Motor neuron (in vitro differentiated cells): ENCODE data around the gene DLGAP4. TPM values are rescaled to one million over a fixed set of nuclear protein-coding genes. Genes with fewer than 3 reads are reported as not detected.

Source experiments
- ATAC-seq, 8 experiments: fragments of 200-7000 bp; cut with Tn5 transposase; replicated peaks in 6 of 8; 2 replicates each; pipeline ENCODE4 v1.8.0; 2021; ENCODE audit warnings: mild to moderate bottlenecking in 8 of 8, moderate library complexity in 8 of 8
- H3K27ac ChIP-seq, 2 donors: fragments of 250-450 bp; sonication (Bioruptor Pico); 2 replicates each; pipeline ENCODE4 v1.9.0; 2021; ENCODE audit warnings: antibody characterized with exemption in 2 of 2, mild to moderate bottlenecking in 2 of 2, moderate library complexity in 1 of 2
- H3K4me1 ChIP-seq, 2 donors: fragments of 250-450 bp; sonication (Bioruptor Pico); replicated peaks in 1 of 2; 2 replicates each; pipeline ENCODE4 v1.6.1; 2021; ENCODE audit warnings: antibody characterized with exemption in 2 of 2, mild to moderate bottlenecking in 2 of 2, moderate library complexity in 1 of 2
- H3K4me3 ChIP-seq, 5 donors: fragments of 250-450 bp; sonication (Bioruptor Pico); 2 replicates each; pipeline ENCODE4 v1.9.0; 2021; ENCODE audit warnings: antibody characterized with exemption in 5 of 5, mild to moderate bottlenecking in 5 of 5, moderate library complexity in 4 of 5
- WGBS, 10 experiments: fragments of 450-650 bp; shearing (Covaris generic); methylation state at CpG; one replicate each; pipeline ENCODE4 v1.0.0; 2022; 5-methylcytosine and 5-hydroxymethylcytosine counted together
- in situ Hi-C, 9 experiments: fragments of 400-800 bp; cut with MboI; loops; one replicate each; pipeline ENCODE4 v1.15.0; 2021; ENCODE audit warnings: low sequenced_read_pairs in 9 of 9, low pct_unique_long_range_greater_than_20kb in 2 of 9; ENCODE audit not compliant: unreplicated experiment in 9 of 9
- total RNA-seq, 8 experiments: library from RNA; unstranded; fragments of 300-600 nt; gene quantifications; 2 replicates each; pipeline versions ENCODE4 v1.2.3 to v1.2.4, GENCODE V29; 2022

DLGAP4 gene
- total RNA-seq, 8 experiments from 2014 or later, result 13.3 to 51.8 (median 40.0) TPM

DNA sequence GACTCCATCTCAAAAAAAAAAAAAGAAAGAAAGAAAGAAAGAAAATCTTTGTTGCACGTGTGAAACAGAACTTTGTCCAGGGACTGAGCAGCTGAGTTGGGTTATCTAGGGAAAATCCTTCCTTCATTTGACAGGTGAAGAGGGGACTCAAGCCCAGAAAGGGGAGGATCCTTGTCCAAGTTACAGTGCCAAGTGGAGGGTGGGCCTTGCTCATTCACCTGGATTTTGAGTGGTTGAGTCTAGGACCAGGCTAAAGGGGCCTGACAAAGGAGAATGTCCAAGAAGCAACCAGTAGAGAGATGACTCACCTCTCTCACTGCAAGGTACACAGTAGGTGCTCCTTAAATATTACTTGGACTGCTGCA, 269.9 kb downstream of the DLGAP4 start:
- in situ Hi-C loops, result no loop called here
- Histone ChIP-seq H3K4me3 (no peak overlapping the region), H3K27ac (no peak overlapping the region), H3K4me1 (peaks cover 5 to 19% of the 10 kb centered on the region in 2 donors)
- 67 to 100% (median 100%) methylated on average over 1 of the region's 1 CpG; no CpG with 5 or more reads in 5 of the 10 experiments for WGBS, 10 experiments
- ATAC-seq, result no peak

Other genes starting within 250 kb of the DLGAP4 start
- gene EPB41L1, start 151.6 kb upstream of the DLGAP4 start, total RNA-seq, result 100 to 1,000 TPM in 1 of 8 experiments, 10 to 100 TPM in 6, 1 to 10 TPM in 1; 7.4 to 101 (median 25.0) TPM
- 10 to 100 TPM; 18.1 to 32.5 (median 24.2) TPM for gene AAR2, start 69.9 kb upstream of the DLGAP4 start, total RNA-seq
- 100 to 1,000 TPM in 2 of 8 experiments, 10 to 100 TPM in 2, 1 to 10 TPM in 1, under 1 TPM in 3; 0.05 to 240 (median 8.8) TPM for gene MYL9, start 235.2 kb downstream of the DLGAP4 start, total RNA-seq